ENCODE results near the gene PDZD8.

DNA sequence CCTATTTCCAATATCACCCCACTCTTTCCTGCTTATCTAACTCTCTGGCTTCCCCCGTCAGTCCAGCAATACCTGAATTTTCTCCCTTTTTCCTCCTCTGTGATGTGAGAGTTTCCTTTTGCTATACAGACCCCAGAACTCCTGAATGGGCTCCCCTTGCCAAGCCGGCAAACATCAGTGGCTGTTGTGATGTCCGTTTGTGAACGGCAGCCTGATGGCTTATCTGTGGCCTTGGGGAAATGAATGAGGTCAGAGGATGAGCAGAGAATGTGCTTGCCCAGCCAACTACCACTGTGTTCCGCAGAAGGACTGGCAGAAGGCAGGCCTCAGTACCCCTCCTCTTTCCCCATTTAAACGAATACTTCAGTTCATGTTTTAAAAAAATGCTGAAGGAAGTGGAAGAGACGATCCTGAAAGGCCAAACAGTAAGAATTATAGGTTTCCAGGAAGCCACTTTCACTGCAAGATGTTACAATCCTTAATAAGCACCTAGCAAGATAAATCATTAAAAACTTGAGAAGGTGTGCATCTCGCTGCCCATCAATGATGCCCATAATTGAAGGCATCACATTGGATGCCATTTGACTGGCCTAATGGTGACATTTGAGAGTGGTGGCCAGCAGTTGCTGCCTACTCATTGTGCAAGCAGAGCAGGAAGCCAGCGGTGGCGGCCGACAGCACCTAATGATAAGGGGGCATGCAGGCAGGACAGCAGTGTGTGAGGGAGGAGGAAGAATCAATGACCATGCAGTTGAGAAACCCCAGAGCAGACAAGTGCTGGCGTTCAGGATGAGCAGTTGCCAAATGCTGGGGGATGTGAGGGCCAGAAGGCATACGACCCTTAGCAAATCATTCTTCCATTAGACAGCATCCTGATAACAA, 102.8 kb downstream of the PDZD8 start:
- TF ChIP-seq, protein P1, sequence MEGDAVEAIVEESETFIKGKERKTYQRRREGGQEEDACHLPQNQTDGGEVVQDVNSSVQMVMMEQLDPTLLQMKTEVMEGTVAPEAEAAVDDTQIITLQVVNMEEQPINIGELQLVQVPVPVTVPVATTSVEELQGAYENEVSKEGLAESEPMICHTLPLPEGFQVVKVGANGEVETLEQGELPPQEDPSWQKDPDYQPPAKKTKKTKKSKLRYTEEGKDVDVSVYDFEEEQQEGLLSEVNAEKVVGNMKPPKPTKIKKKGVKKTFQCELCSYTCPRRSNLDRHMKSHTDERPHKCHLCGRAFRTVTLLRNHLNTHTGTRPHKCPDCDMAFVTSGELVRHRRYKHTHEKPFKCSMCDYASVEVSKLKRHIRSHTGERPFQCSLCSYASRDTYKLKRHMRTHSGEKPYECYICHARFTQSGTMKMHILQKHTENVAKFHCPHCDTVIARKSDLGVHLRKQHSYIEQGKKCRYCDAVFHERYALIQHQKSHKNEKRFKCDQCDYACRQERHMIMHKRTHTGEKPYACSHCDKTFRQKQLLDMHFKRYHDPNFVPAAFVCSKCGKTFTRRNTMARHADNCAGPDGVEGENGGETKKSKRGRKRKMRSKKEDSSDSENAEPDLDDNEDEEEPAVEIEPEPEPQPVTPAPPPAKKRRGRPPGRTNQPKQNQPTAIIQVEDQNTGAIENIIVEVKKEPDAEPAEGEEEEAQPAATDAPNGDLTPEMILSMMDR (IDR thresholded peaks at IDR 0.05; ENCODE audit: low read depth, low read length), result no peak
- no peak for TF ChIP-seq EZH2phosphoT487 (IDR thresholded peaks at IDR 0.05; ENCODE audit: low read depth)
